Uterus (tissue), 4 donors: ENCODE data around the gene FAM200B. TPM values are rescaled to one million over a fixed set of nuclear protein-coding genes. Genes with fewer than 3 reads are reported as not detected.

ENCODE experiments used
- DNase-seq, 2 donors: peaks; one replicate each; pipeline ENCODE4 v3.0.0-alpha.2; 2019 to 2020
- H3K27ac ChIP-seq, 2 donors: fragments of 200-600 bp; sonication (generic); 1 replicate in 1 of 2; 2 replicates in 1 of 2; pipeline ENCODE4 v1.5.1; 2016 to 2018
- H3K27me3 ChIP-seq, 2 donors: fragments of 200-600 bp; sonication (generic); one replicate each; pipeline ENCODE4 v1.5.1; 2018 to 2019; ENCODE audit warnings: control low read depth in 1 of 2
- H3K36me3 ChIP-seq, 2 donors: fragments of 200-600 bp; sonication (generic); one replicate each; pipeline ENCODE4 v1.5.1; 2019; ENCODE audit warnings: control low read depth in 1 of 2
- H3K4me1 ChIP-seq, 2 donors: fragments of 200-600 bp; sonication (generic); one replicate each; pipeline ENCODE4 v1.5.1; 2018 to 2019; ENCODE audit warnings: control low read depth in 1 of 2
- H3K4me3 ChIP-seq, 2 donors: fragments of 200-600 bp; sonication (generic); 1 replicate in 1 of 2; 2 replicates in 1 of 2; pipeline ENCODE4 v1.5.1; 2018 to 2019; ENCODE audit warnings: mild to moderate bottlenecking in 1 of 2
- H3K9me3 ChIP-seq, 2 donors: fragments of 200-600 bp; sonication (generic); one replicate each; pipeline ENCODE4 v1.5.1; 2019; ENCODE audit warnings: control low read depth in 1 of 2
- CTCF ChIP-seq, 4 experiments: fragments of 200-600 bp in 2 of 4; fragments of 450-650 bp in 2 of 4; sonication (generic) in 2 of 4; IDR thresholded peaks; one replicate each; pipeline ENCODE4 v1.5.1; 2016 to 2019; ENCODE audit warnings: antibody characterized with exemption in 4 of 4, mild to moderate bottlenecking in 2 of 4, moderate library complexity in 1 of 4
- POLR2A ChIP-seq, 2 donors: fragments of 450-650 bp; IDR thresholded peaks; one replicate each; pipeline ENCODE4 v1.6.1; 2016; ENCODE audit warnings: antibody characterized with exemption in 2 of 2, mild to moderate bottlenecking in 1 of 2, moderate library complexity in 1 of 2
- intact Hi-C: fragments of 100-400 bp; cut with DNase I; formaldehyde crosslinking; loops from one replicate; pipeline ENCODE4 v1.15.1; 2023; ENCODE audit warnings: low total_unique reads
- total RNA-seq, 4 donors: library from RNA; depleted of rRNA in 3 of 4; stranded (reverse); fragments of >200 nt in 3 of 4; gene quantifications; one replicate each; pipeline versions ENCODE4 v1.1.0 to v1.2.4, GENCODE V29; 2014 to 2023
- donor health status: DM: yes; HTN: yes; CAD: no.

The FAM200B gene
- total RNA-seq, 4 donors from 2014 or later: 41.7 to 104 (median 54.8) TPM

- no peak for DNase-seq
- intact Hi-C loops: no loop called here
- H3K4me3 ChIP-seq: no peak overlapping the region
- no peaks in the 10 kb centered on the region for H3K27me3 ChIP-seq
- no peak for TF ChIP-seq POLR2A (IDR thresholded peaks at IDR 0.05)
- no peak for TF ChIP-seq CTCF (IDR thresholded peaks at IDR 0.05)
- H3K36me3 ChIP-seq: no peaks in the 10 kb centered on the region
- H3K4me1 ChIP-seq: no peaks in the 10 kb centered on the region
- H3K9me3 ChIP-seq: no peaks in the 10 kb centered on the region
- H3K27ac ChIP-seq: no peak overlapping the region
These were observed 6.4 kb downstream of the FAM200B start for GRCh38 chr4:15688051-15688450.

DNA sequence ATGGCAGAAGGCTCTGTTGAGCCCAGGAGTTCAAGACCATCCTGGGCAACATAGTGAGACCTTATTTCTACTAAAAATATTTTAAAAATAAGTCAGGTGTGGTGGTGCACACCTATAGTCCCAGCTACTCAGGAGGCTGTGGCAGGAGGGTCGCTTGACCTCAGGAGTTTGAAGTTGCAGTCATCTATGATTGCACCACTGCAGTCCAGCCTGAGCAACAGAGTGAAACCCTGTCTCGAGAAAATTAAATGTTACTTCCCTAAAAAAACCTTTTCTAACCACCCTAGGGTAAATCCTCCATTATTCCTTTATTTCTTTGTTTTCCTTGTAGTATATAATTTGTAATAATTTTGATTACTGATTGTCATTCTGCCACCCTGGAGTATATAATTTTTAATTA, 7.9 kb downstream of the FAM200B start:
- Histone ChIP-seq H3K27ac (no peak overlapping the region), H3K4me1 (no peaks in the 10 kb centered on the region), H3K9me3 (no peaks in the 10 kb centered on the region), H3K4me3 (no peak overlapping the region), H3K36me3 (no peaks in the 10 kb centered on the region), H3K27me3 (no peaks in the 10 kb centered on the region)
- DNase-seq: no peak
- TF ChIP-seq POLR2A (IDR thresholded peaks at IDR 0.05) (no peak), CTCF (IDR thresholded peaks at IDR 0.05) (no peak)
- intact Hi-C loops: no loop called here

GRCh38 chr4:15690020-15690809, 8.6 kb downstream of the FAM200B start:
- Histone ChIP-seq H3K9me3 (no peaks in the 10 kb centered on the region), H3K27me3 (no peaks in the 10 kb centered on the region), H3K27ac (peak overlapping the region; percentile 10 to 35), H3K36me3 (no peaks in the 10 kb centered on the region), H3K4me3 (no peak overlapping the region), H3K4me1 (no peaks in the 10 kb centered on the region)
- TF ChIP-seq CTCF (IDR thresholded peaks at IDR 0.05) (no peak), POLR2A (IDR thresholded peaks at IDR 0.05) (no peak)
- DNase-seq: no peak
- intact Hi-C loops: no loop called here

- Histone ChIP-seq H3K27me3 (no peaks in the 10 kb centered on the region), H3K9me3 (no peaks in the 10 kb centered on the region), H3K27ac (peak overlapping the region; percentile 35 to 38), H3K4me3 (no peak overlapping the region), H3K4me1 (no peaks in the 10 kb centered on the region), H3K36me3 (no peaks in the 10 kb centered on the region)
- intact Hi-C loops: no loop called here
- no peak for DNase-seq
- TF ChIP-seq POLR2A (IDR thresholded peaks at IDR 0.05) (no peak), CTCF (IDR thresholded peaks at IDR 0.05) (no peak)
These were observed 9.9 kb downstream of the FAM200B start for GRCh38 chr4:15691346-15692135.

DNA sequence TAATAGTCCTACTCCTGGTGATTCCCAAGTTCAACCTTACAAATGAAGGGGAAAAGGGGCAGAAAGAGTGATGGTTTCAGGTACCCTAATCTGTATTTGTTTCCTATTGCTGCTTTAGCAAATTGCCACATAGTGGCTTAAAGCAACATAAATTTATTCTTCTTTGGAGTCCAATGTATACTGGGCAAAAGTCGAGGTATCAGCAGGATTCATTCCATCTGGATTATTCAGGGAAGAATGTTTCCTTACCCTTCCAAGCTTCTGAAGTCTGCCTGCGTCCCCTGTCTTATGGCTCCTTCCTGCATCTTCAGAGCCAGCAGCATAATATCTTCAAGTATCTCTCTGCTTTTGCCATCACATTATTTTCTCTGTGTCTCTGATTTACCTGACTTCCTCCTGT, 11.0 kb downstream of the FAM200B start:
- no peak overlapping the region for H3K4me3 ChIP-seq
- H3K36me3 ChIP-seq: no peaks in the 10 kb centered on the region
- H3K27ac ChIP-seq: no peak overlapping the region
- no peak for DNase-seq
- no peaks in the 10 kb centered on the region for H3K4me1 ChIP-seq
- H3K9me3 ChIP-seq: no peaks in the 10 kb centered on the region
- intact Hi-C loops: no loop called here
- H3K27me3 ChIP-seq: no peaks in the 10 kb centered on the region
- TF ChIP-seq POLR2A (IDR thresholded peaks at IDR 0.05): no peak
- TF ChIP-seq CTCF (IDR thresholded peaks at IDR 0.05): no peak
